Psoas muscle (tissue), 8 donors: ENCODE data around the gene VGLL1. TPM values are rescaled to one million over a fixed set of nuclear protein-coding genes. Genes with fewer than 3 reads are reported as not detected.

Experiments
- ATAC-seq, 4 donors: fragments of 200-7000 bp; cut with Tn5 transposase; one replicate each; pipeline ENCODE4 v1.9.1; 2020; ENCODE audit warnings: moderate library complexity in 3 of 4, mild to moderate bottlenecking in 2 of 4
- DNase-seq, 2 donors: peaks; one replicate each; pipeline ENCODE4 v3.0.0-alpha.2; 2020
- H3K27ac ChIP-seq: fragments of 200-600 bp; one replicate; pipeline ENCODE4 v1.8.0; 2022
- H3K27me3 ChIP-seq, 3 donors: fragments of 200-600 bp in 1 of 3; one replicate each; pipeline versions ENCODE4 v1.6.1 to v1.8.0; 2013 to 2022; ENCODE audit warnings: low read length in 2 of 3, mild to moderate bottlenecking in 2 of 3, moderate library complexity in 1 of 3; ENCODE audit not compliant: insufficient read depth in 3 of 3
- H3K36me3 ChIP-seq, 2 donors: fragments of 200-600 bp in 1 of 2; one replicate each; pipeline versions ENCODE4 v1.6.1 to v1.8.0; 2013 to 2022; ENCODE audit warnings: low read depth in 1 of 2, mild to moderate bottlenecking in 1 of 2, moderate library complexity in 1 of 2; ENCODE audit not compliant: insufficient read depth in 1 of 2
- H3K4me1 ChIP-seq: fragments of 200-600 bp; one replicate; pipeline ENCODE4 v1.8.0; 2022
- H3K4me3 ChIP-seq: fragments of 200-600 bp; one replicate; pipeline ENCODE4 v1.8.0; 2022; ENCODE audit warnings: mild to moderate bottlenecking
- H3K9me3 ChIP-seq: fragments of 200-600 bp; one replicate; pipeline ENCODE4 v1.8.0; 2022
- CTCF ChIP-seq: fragments of 200-600 bp; IDR thresholded peaks from one replicate; pipeline ENCODE4 v1.8.0; 2022; ENCODE audit warnings: antibody characterized with exemption
- WGBS, 3 donors: extraction: QIAGEN DNeasy Blood & Tissue Kit; methylation state at CpG; one replicate each; pipeline versions ENCODE4 v1.1.6 to v1.1.7; 2013; 5-methylcytosine and 5-hydroxymethylcytosine counted together
- intact Hi-C, 2 donors: fragments of 100-400 bp; cut with DNase I; formaldehyde crosslinking; loops; one replicate each; pipeline versions ENCODE4 v1.11.0 to v1.14.2; 2022
- polyA plus RNA-seq, 3 donors: library from polyadenylated mRNA; stranded (reverse); fragments of 200-250 nt; gene quantifications; one replicate each; pipeline ENCODE4 v1.2.3, GENCODE V29; 2013
- total RNA-seq, 4 donors: library from RNA; stranded (reverse); fragmentation: NEBNext Ultra II Directional in 2 of 4; extraction: Animal tissue kit (Norgen Biotek cat#: 25700) in 2 of 4; gene quantifications; one replicate each; pipeline versions ENCODE4 v1.2.1 to v1.2.4, GENCODE V29; 2021 to 2023
- donor health status: healthy with polysubstance abuse.
- donor health status: DM: no; HTN: no; CAD: no; lungs with moderate emphysema.
- donor health status: Bipolar disorder and iron deficiency.
- donor health status: healthy.
- donor health status: DM: yes; HTN: yes; CAD: no.
- donor health status: DM: no; HTN: no; CAD: no.
- donor health status: DM: no; HTN: no; CAD: no.
- donor health status: DM: yes; HTN: yes; CAD: no.

Gene VGLL1
- total and polyA plus RNA-seq, 7 donors = not detected

- Histone ChIP-seq H3K4me3 (no peak overlapping the region), H3K4me1 (no peaks in the 10 kb centered on the region), H3K27ac (no peak overlapping the region), H3K36me3 (no peaks in the 10 kb centered on the region), H3K9me3 (no peaks in the 10 kb centered on the region), H3K27me3 (peaks cover 0 to 7% (median 0%) of the 10 kb centered on the region in 3 donors)
- intact Hi-C loops = no loop called here
- WGBS, 3 donors = 64 to 81% (median 75%) methylated on average over 8 of the region's 8 CpGs
- DNase-seq = no peak
- no peak for TF ChIP-seq CTCF
- ATAC-seq = no peak
Observed at GRCh38 chrX:136598631-136599030, 66.6 kb downstream of the VGLL1 start.

DNA sequence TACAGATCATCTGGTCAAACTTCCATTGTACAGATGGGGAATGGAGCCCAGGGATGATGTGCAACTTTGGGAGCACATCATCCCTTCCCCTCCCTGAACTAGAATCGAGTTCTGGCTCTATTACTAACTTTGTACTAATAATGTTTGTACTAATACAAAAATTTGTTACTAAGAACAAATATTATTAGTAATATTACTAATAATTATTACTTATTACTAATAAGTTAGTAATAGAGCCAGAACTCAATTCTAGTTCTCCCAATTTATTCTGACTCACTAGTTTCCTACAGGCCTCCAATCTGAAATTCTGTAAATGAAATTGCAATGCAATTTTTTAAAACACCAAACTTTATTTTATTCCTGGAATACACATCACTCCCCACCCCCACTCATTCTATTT lies 68.0 kb downstream of the VGLL1 start:
- Histone ChIP-seq H3K27me3 (peaks cover 0 to 7% (median 0%) of the 10 kb centered on the region in 3 donors), H3K9me3 (no peaks in the 10 kb centered on the region), H3K4me1 (no peaks in the 10 kb centered on the region), H3K27ac (no peak overlapping the region), H3K36me3 (no peaks in the 10 kb centered on the region), H3K4me3 (no peak overlapping the region)
- whole genome bisulfite sequencing, 3 donors = 46 to 89% (median 83%) methylated on average over 1 of the region's 1 CpG
- no peak for DNase-seq
- intact Hi-C loops = no loop called here
- TF ChIP-seq CTCF = no peak
- no peak for ATAC-seq

Other genes starting within 250 kb of the VGLL1 start
- under 1 TPM in 3 of 4 donors, not detected in 1; 0.05 to 0.12 (median 0.06) TPM for gene ADGRG4, start 231.3 kb upstream of the VGLL1 start, total RNA-seq
- gene ADGRG4, start 231.3 kb upstream of the VGLL1 start, polyA plus RNA-seq = not detected
- gene BRS3, start 44.3 kb upstream of the VGLL1 start, total RNA-seq = under 1 TPM in 2 of 4 donors, not detected in 2; 0.08 to 0.09 TPM
- gene BRS3, start 44.3 kb upstream of the VGLL1 start, polyA plus RNA-seq = not detected
- gene HTATSF1, start 34.6 kb upstream of the VGLL1 start, total RNA-seq = 10 to 100 TPM; 63.2 to 95.2 (median 74.1) TPM
- 100 to 1,000 TPM in 1 of 3 donors, 10 to 100 TPM in 2; 66.9 to 103 (median 68.3) TPM for gene HTATSF1, start 34.6 kb upstream of the VGLL1 start, polyA plus RNA-seq
- under 1 TPM in 1 of 4 donors, not detected in 3; 0.25 TPM for gene CD40LG, start 115.9 kb downstream of the VGLL1 start, total RNA-seq
- not detected for gene CD40LG, start 115.9 kb downstream of the VGLL1 start, polyA plus RNA-seq
- gene ARHGEF6, start 248.7 kb downstream of the VGLL1 start, total RNA-seq = 10 to 100 TPM; 25.4 to 70.5 (median 53.8) TPM
- 10 to 100 TPM; 11.4 to 22.5 (median 19.6) TPM for gene ARHGEF6, start 248.7 kb downstream of the VGLL1 start, polyA plus RNA-seq